GM10266 (cell line): ENCODE measurements around the gene HSPB6.
"Not testable (repeated sequence)": the region's sequence is repeated elsewhere in the genome, so short reads cannot be mapped to it uniquely, and the experiment has no call there.

Experiments used
- DNase-seq: peaks from one replicate; pipeline ENCODE4 v3.0.0; 2012; ENCODE audit errors: extremely low spot score
- CTCF ChIP-seq: IDR thresholded peaks from 2 replicates; pipeline ENCODE4 v1.5.1; 2012; ENCODE audit warnings: mild to moderate bottlenecking, low read depth; ENCODE audit not compliant: control insufficient read depth, insufficient read depth; ENCODE audit errors: missing control alignments

HSPB6 gene

DNA sequence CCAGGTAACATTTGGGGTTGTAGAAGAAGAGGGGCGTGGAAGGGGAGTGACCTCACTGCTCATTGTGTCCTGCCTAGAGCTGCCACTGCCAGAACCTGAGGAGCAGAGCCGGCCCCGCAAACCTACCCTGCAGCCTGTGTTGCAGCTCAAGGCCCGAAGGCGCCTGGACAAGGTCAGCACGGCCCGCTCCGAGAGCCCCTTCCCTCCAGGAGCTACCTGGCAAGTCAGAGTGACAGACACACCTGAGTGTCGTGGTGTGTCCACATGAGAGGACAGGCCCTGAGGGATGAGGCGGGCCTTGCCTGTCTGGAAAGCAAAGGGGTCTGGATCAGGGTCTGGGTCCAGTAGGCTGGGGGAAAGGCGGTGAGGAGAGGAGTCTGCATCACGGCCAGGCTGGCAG, 32.3 kb downstream of the HSPB6 start:
- TF ChIP-seq CTCF = no peak
- DNase-seq = no peak

GRCh38 chr19:35724132-35724531, 32.7 kb downstream of the HSPB6 start:
- DNase-seq = not testable (repeated sequence)

GRCh38 chr19:35723671-35724070, 33.2 kb downstream of the HSPB6 start:
- DNase-seq = no peak
- TF ChIP-seq CTCF = no peak

- no peak for TF ChIP-seq CTCF
- no peak for DNase-seq
These were observed 33.9 kb downstream of the HSPB6 start for GRCh38 chr19:35722897-35723296.

GRCh38 chr19:35722461-35722860, 34.4 kb downstream of the HSPB6 start:
- no peak for TF ChIP-seq CTCF
- DNase-seq = no peak

- no peak for DNase-seq
- no peak for TF ChIP-seq CTCF
These were observed 35.5 kb downstream of the HSPB6 start for GRCh38 chr19:35721374-35721773.

GRCh38 chr19:35720648-35721047, 36.2 kb downstream of the HSPB6 start:
- no peak for DNase-seq
- no peak for TF ChIP-seq CTCF

DNA sequence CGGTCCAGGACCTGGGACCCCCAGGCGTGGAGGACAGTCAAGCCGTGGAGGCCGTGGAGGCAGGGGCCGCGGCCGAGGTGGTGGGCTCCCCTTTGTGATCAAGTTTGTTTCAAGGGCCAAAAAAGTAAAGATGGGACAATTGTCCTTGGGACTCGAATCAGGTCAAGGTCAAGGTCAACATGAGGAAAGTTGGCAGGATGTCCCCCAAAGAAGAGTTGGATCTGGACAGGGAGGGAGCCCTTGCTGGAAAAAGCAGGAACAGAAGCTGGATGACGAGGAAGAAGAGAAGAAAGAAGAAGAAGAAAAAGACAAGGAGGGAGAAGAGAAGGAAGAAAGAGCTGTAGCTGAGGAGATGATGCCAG, 36.7 kb downstream of the HSPB6 start:
- no peak for DNase-seq
- no peak for TF ChIP-seq CTCF
